CD4-positive, alpha-beta T cell (primary cell): ENCODE results near the gene FAM186B. TPM values are rescaled to one million over a fixed set of nuclear protein-coding genes. Genes with fewer than 3 reads are reported as not detected.

ENCODE experiments used
- ATAC-seq: fragments of 200-7000 bp; cut with Tn5 transposase; one replicate; pipeline ENCODE4 v1.10.0; 2022; ENCODE audit warnings: mild to moderate bottlenecking; ENCODE audit not compliant: poor library complexity
- CTCF ChIA-PET: fragments of 350-600 bp; sonication (Branson Sonifier 250); formaldehyde crosslinking; loops from one replicate; lab custom pipeline; 2021; ENCODE audit warnings: antibody characterized with exemption, inconsistent platforms; lab: Charles Lee
- POLR2A ChIA-PET: fragments of 350-600 bp; sonication (Branson Sonifier 250); formaldehyde crosslinking; loops from one replicate; lab custom pipeline; 2021; ENCODE audit warnings: antibody characterized with exemption, inconsistent platforms; lab: Charles Lee
- DNase-seq, 14 experiments: peaks; one replicate each; pipeline ENCODE4 v3.0.0-alpha.2; 2013 to 2020; ENCODE audit warnings: mixed read lengths in 2 of 14
- H3K27ac ChIP-seq, 2 donors: one replicate each; pipeline versions ENCODE4 v1.5.1 to v1.7.0; 2013; ENCODE audit warnings: low read length in 2 of 2, low read depth in 1 of 2, mild to moderate bottlenecking in 1 of 2
- H3K27me3 ChIP-seq, 2 experiments: 1 replicate in 1 of 2; 2 replicates in 1 of 2; pipeline versions ENCODE4 v1.6.1 to v1.7.0; 2013; ENCODE audit warnings: low read length in 2 of 2, control low read depth in 1 of 2, mild to moderate bottlenecking in 1 of 2, moderate library complexity in 1 of 2; ENCODE audit not compliant: insufficient read depth in 2 of 2, control insufficient read depth in 1 of 2
- H3K36me3 ChIP-seq: one replicate; pipeline ENCODE4 v1.6.1; 2013; ENCODE audit warnings: low read length, control low read depth; ENCODE audit not compliant: insufficient read depth
- H3K4me1 ChIP-seq: one replicate; pipeline ENCODE4 v1.6.1; 2013; ENCODE audit warnings: low read length, control low read depth; ENCODE audit not compliant: insufficient read depth
- H3K4me3 ChIP-seq: one replicate; pipeline ENCODE4 v1.5.1; 2013; ENCODE audit warnings: mild to moderate bottlenecking, low read length, moderate library complexity
- H3K9me3 ChIP-seq, 2 experiments: 1 replicate in 1 of 2; 2 replicates in 1 of 2; pipeline versions ENCODE4 v1.6.1 to v1.7.0; 2013; ENCODE audit warnings: low read length in 2 of 2, mild to moderate bottlenecking in 2 of 2, control low read depth in 1 of 2, moderate library complexity in 1 of 2; ENCODE audit not compliant: control insufficient read depth in 1 of 2, insufficient read depth in 1 of 2
- H3K27ac Mint-ChIP-seq: one replicate; pipeline ENCODE4 v1.8.0; 2020; ENCODE audit warnings: mixed read lengths
- H3K27me3 Mint-ChIP-seq: one replicate; pipeline ENCODE4 v1.8.0; 2021; ENCODE audit warnings: mixed read lengths
- H3K36me3 Mint-ChIP-seq: one replicate; pipeline ENCODE4 v1.8.0; 2021; ENCODE audit warnings: low read depth, mixed read lengths
- H3K4me1 Mint-ChIP-seq: one replicate; pipeline ENCODE4 v1.8.0; 2021; ENCODE audit warnings: low read depth, mixed read lengths
- H3K4me3 Mint-ChIP-seq: one replicate; pipeline ENCODE4 v1.8.0; 2020; ENCODE audit warnings: mild to moderate bottlenecking, mixed read lengths
- H3K9me3 Mint-ChIP-seq: one replicate; pipeline ENCODE4 v1.8.0; 2020; ENCODE audit warnings: mixed read lengths
- CTCF ChIP-seq: fragments of 200-600 bp; IDR thresholded peaks from one replicate; pipeline ENCODE4 v1.8.0; 2022; ENCODE audit warnings: antibody characterized with exemption, mild to moderate bottlenecking
- intact Hi-C, 2 experiments: fragments of 100-400 bp; cut with DNase I in 1 of 2; cut with micrococcal nuclease in 1 of 2; formaldehyde crosslinking; loops; one replicate each; pipeline versions ENCODE4 v1.15.1 to v1.9.0; 2023 to 2025; cut with DNase I, micrococcal nuclease
- total RNA-seq, 174 experiments: library from RNA in 2 of 174; stranded (reverse) in 2 of 174; gene quantifications; one replicate each; pipeline ENCODE4 v1.2.3 and lab custom pipeline; 2021 to 2026

Gene FAM186B
- total RNA-seq, 2 experiments from 2014 or later: 0.64 to 0.74 TPM

- peaks cover 50% of the 10 kb centered on the region for H3K36me3 Mint-ChIP-seq
- no peak overlapping the region for H3K4me3 ChIP-seq
- no peaks in the 10 kb centered on the region for H3K27me3 ChIP-seq
- peaks cover 38% of the 10 kb centered on the region for H3K4me1 Mint-ChIP-seq
- H3K4me1 ChIP-seq: peaks cover 28% of the 10 kb centered on the region
- H3K9me3 Mint-ChIP-seq: no peaks in the 10 kb centered on the region
- DNase-seq (no peak), ATAC-seq (peak; percentile 13)
- no peak overlapping the region for H3K27ac ChIP-seq
- ChIA-PET CTCF (interaction anchor here (0.8 to 3.6 kb wide), 6 partner anchors 10 to 134 kb away, joined by 3 to 56 read pairs (median 4); partner anchors contain the start of gene FMNL3), POLR2A (interaction anchor here (1.0 to 5.3 kb wide), 5 partner anchors 18 to 184 kb away, joined by 3 to 36 read pairs (median 3); partner anchors contain the start of genes FMNL3 and NCKAP5L)
- peaks cover 35% of the 10 kb centered on the region for H3K36me3 ChIP-seq
- intact Hi-C loops: loop anchor here (1.0 to 2.0 kb wide), 5 partner anchors 19 to 135 kb away; partner anchors contain the start of gene FMNL3 (in 2 of the 2)
- peak overlapping the region; percentile 78 for H3K27ac Mint-ChIP-seq
- no peak overlapping the region for H3K4me3 Mint-ChIP-seq
- no peak for TF ChIP-seq CTCF
- no peaks in the 10 kb centered on the region for H3K9me3 ChIP-seq
- no peaks in the 10 kb centered on the region for H3K27me3 Mint-ChIP-seq
Measured at GRCh38 chr12:49643961-49644619, 38.7 kb upstream of the FAM186B start.

GRCh38 chr12:49643135-49643534, 37.7 kb upstream of the FAM186B start:
- Histone ChIP-seq H3K9me3 (no peaks in the 10 kb centered on the region), H3K4me3 (no peak overlapping the region), H3K27ac (no peak overlapping the region), H3K27me3 (no peaks in the 10 kb centered on the region), H3K4me1 (peaks cover 19% of the 10 kb centered on the region), H3K36me3 (peaks cover 26% of the 10 kb centered on the region)
- ChIA-PET CTCF (interaction anchor here (0.8 to 3.6 kb wide), 5 partner anchors 36 to 196 kb away, joined by 3 to 56 read pairs (median 4); partner anchors contain the start of genes FMNL3 and TMBIM6), POLR2A (interaction anchor here (1.0 to 3.4 kb wide), 2 partner anchors 30 to 63 kb away, joined by 3 to 21 read pairs; partner anchors contain the start of gene FMNL3)
- no peak for ATAC-seq
- Mint-ChIP-seq H3K4me3 (no peak overlapping the region), H3K9me3 (no peaks in the 10 kb centered on the region), H3K27me3 (no peaks in the 10 kb centered on the region), H3K4me1 (peaks cover 30% of the 10 kb centered on the region), H3K36me3 (peaks cover 41% of the 10 kb centered on the region), H3K27ac (no peak overlapping the region)
- intact Hi-C loops: no loop called here
- TF ChIP-seq CTCF: no peak
- DNase-seq: no peak

GRCh38 chr12:49642370-49642802, 36.9 kb upstream of the FAM186B start:
- H3K27me3 Mint-ChIP-seq: no peaks in the 10 kb centered on the region
- Histone ChIP-seq H3K4me1 (peaks cover 18% of the 10 kb centered on the region), H3K36me3 (peaks cover 20% of the 10 kb centered on the region), H3K4me3 (no peak overlapping the region), H3K27ac (no peak overlapping the region), H3K27me3 (no peaks in the 10 kb centered on the region), H3K9me3 (no peaks in the 10 kb centered on the region)
- DNase-seq (no peak), ATAC-seq (no peak)
- intact Hi-C loops: no loop called here
- peaks cover 26% of the 10 kb centered on the region for H3K4me1 Mint-ChIP-seq
- no peaks in the 10 kb centered on the region for H3K9me3 Mint-ChIP-seq
- H3K27ac Mint-ChIP-seq: no peak overlapping the region
- CTCF ChIA-PET: interaction anchor here (1.1 to 2.7 kb wide), 2 partner anchors 99 to 197 kb away, joined by 4 to 6 read pairs; partner anchors contain the start of gene TMBIM6
- no peak for TF ChIP-seq CTCF
- H3K36me3 Mint-ChIP-seq: peaks cover 33% of the 10 kb centered on the region
- POLR2A ChIA-PET: interaction anchor here (3.4 kb wide), 1 partner anchor 64 kb away, joined by 21 read pairs; the partner anchor contains the start of gene FMNL3
- H3K4me3 Mint-ChIP-seq: no peak overlapping the region
